Ovary (tissue), 10 donors: Measurements from ENCODE around the gene SERBP1. TPM values are rescaled to one million over a fixed set of nuclear protein-coding genes. Genes with fewer than 3 reads are reported as not detected.

Source experiments
- DNase-seq, 5 donors: peaks; one replicate each; pipeline ENCODE4 v3.0.0-alpha.2; 2019 to 2020
- H3K27ac ChIP-seq, 2 donors: fragments of 200-600 bp; one replicate each; pipeline versions ENCODE4 v1.5.1 to v1.8.0; 2019 to 2022
- H3K27me3 ChIP-seq: fragments of 200-600 bp; one replicate; pipeline ENCODE4 v1.8.0; 2022
- H3K36me3 ChIP-seq: fragments of 200-600 bp; sonication (generic); one replicate; pipeline ENCODE4 v1.5.1; 2019
- H3K4me1 ChIP-seq: one replicate; pipeline ENCODE4 v1.8.1; 2013; ENCODE audit warnings: mild to moderate bottlenecking, moderate library complexity; ENCODE audit not compliant: insufficient read depth
- H3K4me3 ChIP-seq: fragments of 200-600 bp; sonication (generic); one replicate; pipeline ENCODE4 v1.5.1; 2017
- H3K9me3 ChIP-seq, 2 donors: fragments of 200-600 bp in 1 of 2; sonication (generic) in 1 of 2; one replicate each; pipeline versions ENCODE4 v1.5.1 to v1.8.1; 2013 to 2019; ENCODE audit warnings: mild to moderate bottlenecking in 1 of 2, moderate library complexity in 1 of 2
- CTCF ChIP-seq, 3 donors: fragments of 450-650 bp in 2 of 3; fragments of 200-600 bp in 1 of 3; IDR thresholded peaks; one replicate each; pipeline versions ENCODE4 v1.5.1 to v1.8.0; 2016 to 2022; ENCODE audit warnings: antibody characterized with exemption in 3 of 3, mild to moderate bottlenecking in 1 of 3
- EP300 ChIP-seq: sonication (generic); formaldehyde crosslinking; IDR thresholded peaks from one replicate; pipeline ENCODE4 v1.6.1; 2017; ENCODE audit warnings: antibody characterized with exemption
- POLR2A ChIP-seq: fragments of 450-650 bp; IDR thresholded peaks from one replicate; pipeline ENCODE4 v1.6.1; 2017; ENCODE audit warnings: antibody characterized with exemption, mild to moderate bottlenecking, moderate library complexity
- WGBS, 3 donors: extraction: QIAGEN DNeasy Blood & Tissue Kit in 1 of 3; methylation state at CpG; one replicate each; pipeline versions ENCODE4 v1.1.5 to v1.1.7; 2013 to 2017; 5-methylcytosine and 5-hydroxymethylcytosine counted together
- intact Hi-C, 4 donors: fragments of 100-400 bp; cut with DNase I; formaldehyde crosslinking; loops; one replicate each; pipeline versions ENCODE4 v1.11.0 to v1.15.1; 2022 to 2023
- long read RNA-seq, 3 donors: library from polyadenylated mRNA in 2 of 3; unstranded in 2 of 3; transcript quantifications; one replicate each; pipeline ENCODE4 v2.0.0 and lab custom pipeline, GENCODE V29; 2021 to 2026
- polyA plus RNA-seq, 2 donors: library from polyadenylated mRNA; stranded (reverse); fragments of 200-250 nt in 1 of 2; fragments of 350-450 nt in 1 of 2; fragmentation: Illumina TruSeq in 1 of 2; extraction: RNeasy Lipid Tissue Mini Kit (QIAGEN cat#74804) in 1 of 2; gene quantifications; one replicate each; pipeline ENCODE4 v1.2.3, GENCODE V29; 2013 to 2014
- total RNA-seq, 7 donors: library from RNA; depleted of rRNA in 2 of 7; stranded (reverse); fragments of >200 nt in 2 of 7; fragmentation: NEBNext Ultra II Directional in 3 of 7; extraction: Animal tissue kit (Norgen Biotek cat#: 25700) in 3 of 7; gene quantifications; one replicate each; pipeline versions ENCODE4 v1.1.0 to v1.2.4, GENCODE V29; 2016 to 2023
- donor health status: DM: no; HTN: no; CAD: no; lungs with moderate emphysema.
- donor health status: DM: no; HTN: no; CAD: no.
- donor health status: Bipolar disorder and iron deficiency.
- donor health status: DM: yes; HTN: yes; CAD: no.
- donor health status: DM: no; HTN: no; CAD: no.
- donor health status: DM: yes; HTN: yes; CAD: no.

SERBP1 gene
- total RNA-seq, result 100 to 1,000 TPM; 117 to 163 (median 150) TPM
- 100 to 1,000 TPM; 118 to 180 TPM for polyA plus RNA-seq
- long read RNA-seq, donor 1, full-length matches to known transcripts, result 454 of 500 reads
- long read RNA-seq, donor 1, partial matches to known transcripts, result 17 of 500 reads
- long read RNA-seq, donor 1, other reads (novel, unspliced or antisense), result 29 of 500 reads
- long read RNA-seq, donor 2, full-length matches to known transcripts, result 101 of 234 reads
- long read RNA-seq, donor 2, partial matches to known transcripts, result 133 of 234 reads
- long read RNA-seq, donor 2, other reads (novel, unspliced or antisense), result 0 of 234 reads
- long read RNA-seq, donor 3, full-length matches to known transcripts, result 365 of 382 reads
- long read RNA-seq, donor 3, partial matches to known transcripts, result 6 of 382 reads
- long read RNA-seq, donor 3, other reads (novel, unspliced or antisense), result 11 of 382 reads

GRCh38 chr1:67430358-67431155 lies at the start of gene SERBP1:
SERBP1 (minus strand) TSS chr1:67430402; CDS start chr1:67430300, 102 bp downstream.
- DNase-seq, result peak; percentile 94 to 97 (median 96)
- Histone ChIP-seq H3K4me1 (peaks cover 2% of the 10 kb centered on the region), H3K9me3 (no peaks in the 10 kb centered on the region), H3K36me3 (no peaks in the 10 kb centered on the region), H3K27ac (peak within 1 kb of the TSS; percentile 82 to 97), H3K27me3 (no peaks in the 10 kb centered on the region), H3K4me3 (peak within 1 kb of the TSS; percentile 67)
- 0 to 2% (median 1%) methylated on average over 45 to 62 of the region's 62 CpGs for WGBS, 3 donors
- peak in 1 of 3 donors; percentile 12 for TF ChIP-seq CTCF (IDR thresholded peaks at IDR 0.05)
- TF ChIP-seq POLR2A, result peak; percentile 82
- TF ChIP-seq EP300, result peak; percentile 17
- intact Hi-C loops, result no loop called here

- intact Hi-C loops, result no loop called here
- Histone ChIP-seq H3K27ac (peak overlapping the region in 1 of 2 donors; percentile 27), H3K27me3 (no peaks in the 10 kb centered on the region), H3K9me3 (no peaks in the 10 kb centered on the region), H3K36me3 (no peaks in the 10 kb centered on the region), H3K4me3 (no peak overlapping the region), H3K4me1 (peaks cover 6% of the 10 kb centered on the region)
- WGBS, 3 donors, result 5 to 8% (median 7%) methylated on average over 10 of the region's 10 CpGs
- DNase-seq, result peak in 4 of 5 donors; percentile 56 to 68 (median 65)
- TF ChIP-seq CTCF (IDR thresholded peaks at IDR 0.05), result no peak
- TF ChIP-seq POLR2A, result no peak
- no peak for TF ChIP-seq EP300
These were observed 49.1 kb upstream of the SERBP1 start for GRCh38 chr1:67479146-67479891.

GRCh38 chr1:67476906-67477305 lies 46.7 kb upstream of the SERBP1 start:
- Histone ChIP-seq H3K27ac (no peak overlapping the region), H3K9me3 (no peaks in the 10 kb centered on the region), H3K27me3 (no peaks in the 10 kb centered on the region), H3K36me3 (no peaks in the 10 kb centered on the region), H3K4me3 (no peak overlapping the region), H3K4me1 (peaks cover 5% of the 10 kb centered on the region)
- DNase-seq, result no peak
- intact Hi-C loops, result no loop called here
- no peak for TF ChIP-seq POLR2A
- no peak for TF ChIP-seq CTCF (IDR thresholded peaks at IDR 0.05)
- TF ChIP-seq EP300, result no peak
- 71 to 92% (median 71%) methylated on average over 5 of the region's 5 CpGs for WGBS, 3 donors

- Histone ChIP-seq H3K9me3 (no peaks in the 10 kb centered on the region), H3K4me1 (peaks cover 5% of the 10 kb centered on the region), H3K4me3 (no peak overlapping the region), H3K27ac (no peak overlapping the region), H3K27me3 (no peaks in the 10 kb centered on the region), H3K36me3 (no peaks in the 10 kb centered on the region)
- intact Hi-C loops, result no loop called here
- DNase-seq, result no peak
- 48 to 64% (median 53%) methylated on average over 2 of the region's 2 CpGs for WGBS, 3 donors
- TF ChIP-seq EP300 (no peak), CTCF (IDR thresholded peaks at IDR 0.05) (no peak), POLR2A (no peak)
These were observed 45.8 kb upstream of the SERBP1 start for GRCh38 chr1:67476006-67476482.
